Erythroblast (primary cell): ENCODE measurements around the gene SRRM3.
"Not testable (repeated sequence)": the region's sequence is repeated elsewhere in the genome, so short reads cannot be mapped to it uniquely, and the experiment has no call there.

Source experiments
- GATA1 ChIP-seq: IDR thresholded peaks from 2 replicates; pipeline ENCODE4 v1.6.1; 2011; ENCODE audit warnings: low read depth, mild to moderate bottlenecking, control low read depth, low read length, moderate library complexity
- POLR2A ChIP-seq: IDR thresholded peaks from 2 replicates; pipeline ENCODE4 v1.6.1; 2011; ENCODE audit warnings: mild to moderate bottlenecking, low read length

DNA sequence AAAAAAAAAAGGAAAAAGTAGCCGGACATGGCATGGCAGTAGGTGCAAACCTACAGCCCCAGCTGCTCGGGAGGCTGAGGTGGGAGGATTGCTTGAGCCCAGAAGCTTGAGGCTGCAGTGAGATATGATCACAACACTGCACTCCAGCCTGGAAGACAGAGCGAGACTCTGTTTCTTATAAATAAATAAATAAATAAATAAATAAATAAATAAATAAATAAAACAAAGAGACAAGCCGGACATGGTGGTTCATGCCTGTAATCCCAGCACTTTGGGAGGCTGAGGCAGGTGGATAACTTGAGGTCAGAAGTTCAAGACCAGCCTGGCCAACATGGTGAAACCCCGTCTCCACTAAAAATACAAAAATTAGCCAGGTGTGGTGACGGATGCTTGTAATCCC, 113.0 kb downstream of the SRRM3 start:
- not testable (repeated sequence) for TF ChIP-seq POLR2A, GATA1
